ENCODE results near the gene FUS. TPM values are rescaled to one million over a fixed set of nuclear protein-coding genes. Genes with fewer than 3 reads are reported as not detected.
A peak's percentile ranks its signal among the peaks of the same experiment; 100 is the strongest.

The FUS gene
- total RNA-seq, 1 experiment from 2014 or later, result 770 TPM

- peak; percentile 88; the same call in 1 of the 2 replicates for TF ChIP-seq ZNF671 (CRISPR knock-in tag; IDR thresholded peaks at IDR 0.05)
- no peak for TF ChIP-seq JUN (CRISPR knock-in tag; IDR thresholded peaks at IDR 0.05)
- TF ChIP-seq ZMAT4 (CRISPR knock-in tag; IDR thresholded peaks at IDR 0.05), result peak; percentile 44; the same call in 1 of the 2 replicates
- TF ChIP-seq FOXP1 (CRISPR knock-in tag; IDR thresholded peaks at IDR 0.05; ENCODE audit: borderline replicate concordance), result peak; percentile 73
- TF ChIP-seq RORB (CRISPR knock-in tag; IDR thresholded peaks at IDR 0.05), result peak; percentile 72; the same call in 1 of the 2 replicates
- no peak for TF ChIP-seq NR1H2 (CRISPR knock-in tag; IDR thresholded peaks at IDR 0.05)
- peak; percentile 45; the same call in 1 of the 2 replicates for TF ChIP-seq IRF1 (CRISPR knock-in tag; IDR thresholded peaks at IDR 0.05)
- TF ChIP-seq ATF1 (CRISPR knock-in tag; IDR thresholded peaks at IDR 0.05), result peak; percentile 90; the same call in 1 of the 2 replicates
- peak; percentile 80 for TF ChIP-seq NFE2L1 (CRISPR knock-in tag; IDR thresholded peaks at IDR 0.05)
- TF ChIP-seq ETV6 (CRISPR knock-in tag; IDR thresholded peaks at IDR 0.05), result peak; percentile 63; the same call in 1 of the 2 replicates
- no peak for TF ChIP-seq ZNF396 (CRISPR knock-in tag; IDR thresholded peaks at IDR 0.05; ENCODE audit: borderline replicate concordance)
- TF ChIP-seq SMAD3 (CRISPR knock-in tag; IDR thresholded peaks at IDR 0.05; ENCODE audit: borderline replicate concordance), result no peak
- no peak for TF ChIP-seq ZNF121 (CRISPR knock-in tag; IDR thresholded peaks at IDR 0.05)
- no peak; the same call in 1 of the 2 replicates for TF ChIP-seq E2F4 (CRISPR knock-in tag; IDR thresholded peaks at IDR 0.05; ENCODE audit: borderline replicate concordance, low read depth)
- TF ChIP-seq ARID4B (CRISPR knock-in tag; IDR thresholded peaks at IDR 0.05; ENCODE audit: borderline replicate concordance), result peak; percentile 8
- TF ChIP-seq MAX (CRISPR knock-in tag; IDR thresholded peaks at IDR 0.05), result peak; percentile 13; the same call in 1 of the 2 replicates
- 0 out of 2 replicates have a peak, but pooled peaks have one; percentile 18 for TF ChIP-seq USF1 (CRISPR knock-in tag; IDR thresholded peaks at IDR 0.05)
- peak; percentile 26; the same call in 1 of the 2 replicates for TF ChIP-seq HMGA2 (CRISPR knock-in tag; IDR thresholded peaks at IDR 0.05)
- TF ChIP-seq ATF6 (CRISPR knock-in tag; IDR thresholded peaks at IDR 0.05), result 0 out of 2 replicates have a peak, but pooled peaks have one; percentile 76
- no peak; the same call in 1 of the 2 replicates for TF ChIP-seq ZBTB21 (CRISPR knock-in tag; IDR thresholded peaks at IDR 0.05; ENCODE audit: borderline replicate concordance)
- no peak for TF ChIP-seq ZSCAN18 (CRISPR knock-in tag; IDR thresholded peaks at IDR 0.05)
- TF ChIP-seq NFATC4 (CRISPR knock-in tag; IDR thresholded peaks at IDR 0.05), result peak; percentile 88
Measured at GRCh38 chr16:31179747-31180459, at the start of gene FUS (continued).
